IMR-90 (cell line): Measurements from ENCODE around the gene MAGI2. TPM values are rescaled to one million over a fixed set of nuclear protein-coding genes. Genes with fewer than 3 reads are reported as not detected.

Experiments used
- ATAC-seq: fragments of 200-7000 bp; cut with Tn5 transposase; 2 replicates; pipeline ENCODE4 v1.9.1; 2020; ENCODE audit warnings: low read depth, mild to moderate bottlenecking, moderate library complexity
- BruUV-seq: library from RNA; stranded (reverse); fragments of 400-500 nt; replicated peaks from 2 replicates; lab custom pipeline; 2021; lab: Mats Ljungman, UMichigan
- CTCF ChIA-PET: fragments of 300-600 bp; formaldehyde crosslinking; extraction: SDS; loops from one replicate; lab custom pipeline; 2021; ENCODE audit warnings: antibody characterized with exemption; lab: Yijun Ruan, JAX
- POLR2A ChIA-PET: fragments of 300-600 bp; sonication (Branson Sonifier 250); formaldehyde crosslinking; loops from one replicate; lab custom pipeline; 2022; ENCODE audit warnings: antibody characterized with exemption; ENCODE audit not compliant: unreplicated experiment; lab: Charles Lee
- DNase-seq: peaks from one replicate; pipeline ENCODE4 v3.0.0; 2013
- H2AFZ ChIP-seq: replicated peaks from 2 replicates; pipeline ENCODE3; 2013; ENCODE audit warnings: low read length, mild to moderate bottlenecking; ENCODE audit not compliant: poor library complexity
- H2AK5ac ChIP-seq: 2 replicates; pipeline ENCODE4 v1.6.1; 2013; ENCODE audit warnings: low read depth, low read length, inconsistent platforms
- H2AK9ac ChIP-seq: replicated peaks from 2 replicates; pipeline ENCODE3; 2013; ENCODE audit warnings: mild to moderate bottlenecking, low read depth, low read length, moderate library complexity; ENCODE audit not compliant: poor library complexity
- H2BK120ac ChIP-seq: 2 replicates; pipeline ENCODE4 v1.6.1; 2013; ENCODE audit warnings: low read depth, low read length, inconsistent platforms
- H2BK15ac ChIP-seq: 3 replicates; pipeline ENCODE4 v1.6.1; 2013; ENCODE audit warnings: low read depth, low read length, inconsistent platforms
- H2BK20ac ChIP-seq: 2 replicates; pipeline ENCODE4 v1.6.1; 2013; ENCODE audit warnings: low read depth, mild to moderate bottlenecking, inconsistent platforms, low read length, moderate library complexity
- H2BK5ac ChIP-seq: 2 replicates; pipeline ENCODE4 v1.6.1; 2013; ENCODE audit warnings: mild to moderate bottlenecking, low read depth, low read length, inconsistent platforms; ENCODE audit not compliant: poor library complexity, severe bottlenecking
- H3K14ac ChIP-seq: replicated peaks from 2 replicates; pipeline ENCODE4 v1.6.1; 2013; ENCODE audit warnings: low read depth, low read length, inconsistent platforms
- H3K18ac ChIP-seq: 2 replicates; pipeline ENCODE4 v1.6.1; 2013; ENCODE audit warnings: low read depth, low read length, control low read depth
- H3K23ac ChIP-seq: 2 replicates; pipeline ENCODE4 v1.6.1; 2013; ENCODE audit warnings: low read depth, low read length, inconsistent platforms
- H3K27ac ChIP-seq: 2 replicates; pipeline ENCODE4 v1.5.1; 2013; ENCODE audit warnings: mild to moderate bottlenecking, control low read depth, low read length; ENCODE audit not compliant: insufficient read depth
- H3K27me3 ChIP-seq: 2 replicates; pipeline ENCODE4 v1.6.1; 2013; ENCODE audit warnings: low read length; ENCODE audit not compliant: control insufficient read depth, insufficient read depth
- H3K36me3 ChIP-seq: 2 replicates; pipeline ENCODE4 v1.6.1; 2013; ENCODE audit warnings: low read length, mixed read lengths; ENCODE audit not compliant: control insufficient read depth, insufficient read depth
- H3K4ac ChIP-seq: 2 replicates; pipeline ENCODE4 v1.6.1; 2013; ENCODE audit warnings: low read depth, low read length, inconsistent platforms
- H3K4me1 ChIP-seq: 2 replicates; pipeline ENCODE4 v1.6.1; 2013; ENCODE audit warnings: low read length, mixed read lengths; ENCODE audit not compliant: control insufficient read depth, insufficient read depth
- H3K4me2 ChIP-seq: 2 replicates; pipeline ENCODE4 v1.6.1; 2013; ENCODE audit warnings: low read depth, mild to moderate bottlenecking, control low read depth, low read length, moderate library complexity
- H3K4me3 ChIP-seq: 2 replicates; pipeline ENCODE4 v1.5.1; 2013; ENCODE audit warnings: low read depth, mild to moderate bottlenecking, control low read depth, low read length, moderate library complexity; ENCODE audit not compliant: insufficient read depth
- H3K56ac ChIP-seq: 2 replicates; pipeline ENCODE4 v1.6.1; 2013; ENCODE audit warnings: low read length, inconsistent platforms; ENCODE audit not compliant: insufficient read depth; ENCODE audit errors: extremely low read depth
- H3K79me1 ChIP-seq, 2 experiments: 2 replicates each; pipeline ENCODE4 v1.6.1; 2013; ENCODE audit warnings: low read length in 2 of 2, inconsistent platforms in 1 of 2, low read depth in 1 of 2
- H3K9ac ChIP-seq: 2 replicates; pipeline ENCODE4 v1.6.1; 2013; ENCODE audit warnings: low read depth, low read length, control low read depth
- H3K9me1 ChIP-seq: 2 replicates; pipeline ENCODE4 v1.6.1; 2013; ENCODE audit warnings: low read length, inconsistent platforms; ENCODE audit not compliant: insufficient read depth
- H3K9me3 ChIP-seq: 2 replicates; pipeline ENCODE4 v1.6.1; 2013; ENCODE audit warnings: low read length; ENCODE audit not compliant: control insufficient read depth, insufficient read depth
- H4K20me1 ChIP-seq: 2 replicates; pipeline ENCODE4 v1.6.1; 2013; ENCODE audit warnings: low read length, inconsistent platforms; ENCODE audit not compliant: insufficient read depth
- H4K5ac ChIP-seq: 2 replicates; pipeline ENCODE4 v1.6.1; 2013; ENCODE audit warnings: mild to moderate bottlenecking, low read depth, low read length, control low read depth
- H4K8ac ChIP-seq, 2 experiments: 2 replicates each; pipeline ENCODE4 v1.6.1; 2013; ENCODE audit warnings: low read depth in 2 of 2, low read length in 2 of 2, control low read depth in 1 of 2, inconsistent platforms in 1 of 2
- H4K91ac ChIP-seq: 2 replicates; pipeline ENCODE4 v1.6.1; 2013; ENCODE audit warnings: low read depth, low read length, inconsistent platforms; ENCODE audit not compliant: insufficient read depth
- BHLHE40 ChIP-seq: fragments of 150-350 bp; IDR thresholded peaks from 2 replicates; pipeline ENCODE4 v1.6.1; 2016; ENCODE audit warnings: mild to moderate bottlenecking, low read depth, low read length
- CEBPB ChIP-seq: IDR thresholded peaks from 2 replicates; pipeline ENCODE4 v1.6.1; 2012; ENCODE audit warnings: low read depth, low read length, improper control_type of control experiment
- CHD1 ChIP-seq: IDR thresholded peaks from 2 replicates; pipeline ENCODE4 v1.6.1; 2012; ENCODE audit warnings: low read depth, low read length, improper control_type of control experiment
- ELK1 ChIP-seq: fragments of 150-350 bp; IDR thresholded peaks from 2 replicates; pipeline ENCODE4 v1.6.1; 2016; ENCODE audit warnings: low read depth, mild to moderate bottlenecking, low read length, moderate library complexity, borderline replicate concordance
- FOS ChIP-seq: fragments of 150-350 bp; IDR thresholded peaks from 2 replicates; pipeline ENCODE4 v1.6.1; 2016; ENCODE audit warnings: low read depth, low read length
- MAFK ChIP-seq: IDR thresholded peaks from 2 replicates; pipeline ENCODE4 v1.6.1; 2012; ENCODE audit warnings: low read depth, low read length, improper control_type of control experiment
- MAZ ChIP-seq: IDR thresholded peaks from 2 replicates; pipeline ENCODE4 v1.6.1; 2012; ENCODE audit warnings: low read depth, mild to moderate bottlenecking, low read length, improper control_type of control experiment, moderate library complexity, borderline replicate concordance
- MXI1 ChIP-seq: IDR thresholded peaks from 2 replicates; pipeline ENCODE4 v1.6.1; 2012; ENCODE audit warnings: low read depth, mild to moderate bottlenecking, low read length, moderate library complexity, borderline replicate concordance
- NFE2L2 ChIP-seq: fragments of 150-350 bp; IDR thresholded peaks from 2 replicates; pipeline ENCODE4 v1.6.1; 2016; ENCODE audit warnings: low read depth, mild to moderate bottlenecking, low read length
- POLR2A ChIP-seq: IDR thresholded peaks from 2 replicates; pipeline ENCODE4 v1.6.1; 2012; ENCODE audit warnings: mild to moderate bottlenecking, low read depth, low read length
- RAD21 ChIP-seq: IDR thresholded peaks from 2 replicates; pipeline ENCODE4 v1.6.1; 2012; ENCODE audit warnings: low read length, improper control_type of control experiment
- RCOR1 ChIP-seq: IDR thresholded peaks from 2 replicates; pipeline ENCODE4 v1.6.1; 2012; ENCODE audit warnings: mild to moderate bottlenecking, low read length, improper control_type of control experiment; ENCODE audit not compliant: insufficient replicate concordance
- RFX5 ChIP-seq: IDR thresholded peaks from 2 replicates; pipeline ENCODE4 v1.8.0; 2012; ENCODE audit warnings: low read depth, mild to moderate bottlenecking, low read length, moderate library complexity
- SMC3 ChIP-seq: fragments of 150-350 bp; IDR thresholded peaks from 2 replicates; pipeline ENCODE4 v1.6.1; 2016; ENCODE audit warnings: low read depth, mild to moderate bottlenecking, antibody characterized with exemption, low read length, moderate library complexity
- USF2 ChIP-seq: fragments of 150-350 bp; IDR thresholded peaks from 2 replicates; pipeline ENCODE4 v1.6.1; 2017; ENCODE audit warnings: mild to moderate bottlenecking, antibody characterized with exemption, low read length, low read depth
- WGBS, 2 experiments: methylation state at CpG; one replicate each; pipeline versions ENCODE4 v1.1.5 to v1.1.7; 2013; ENCODE audit warnings: missing lambda C conversion rate in 2 of 2; ENCODE audit not compliant: insufficient read length in 1 of 2; ENCODE audit errors: extremely low coverage in 2 of 2; 5-methylcytosine and 5-hydroxymethylcytosine counted together
- dilution Hi-C: fragments of 300-500 bp; cut with HindIII; formaldehyde crosslinking; loops from one replicate; pipeline ENCODE4 v1.14.3; 2018; ENCODE audit warnings: low sequenced_read_pairs; ENCODE audit not compliant: unreplicated experiment
- in situ Hi-C: fragments of 300-500 bp; cut with MboI; formaldehyde crosslinking; loops from 3 replicates; pipeline ENCODE4 v1.14.3; 2019; ENCODE audit warnings: low sequenced_read_pairs, inconsistent platforms, mixed read lengths
- intact Hi-C: fragments of 100-400 bp; cut with micrococcal nuclease; formaldehyde crosslinking; loops from 2 replicates; pipeline ENCODE4 v1.10.0; 2022
- polyA plus RNA-seq, 3 experiments: library from polyadenylated mRNA; depleted of rRNA; stranded (reverse); fragments of >200 nt; gene quantifications; 2 replicates each; pipeline ENCODE4 v1.2.3, GENCODE V29; 2012; ENCODE audit warnings: low replicate concordance in 1 of 3
- total RNA-seq: library from RNA; depleted of rRNA; stranded (reverse); fragments of >200 nt; gene quantifications from 2 replicates; pipeline ENCODE4 v1.2.3, GENCODE V29; 2012
- TF ChIP-seq, protein P1 (sequence below): conservative IDR thresholded peaks from 2 replicates; pipeline ENCODE4 v1.5.1; 2012; ENCODE audit warnings: mild to moderate bottlenecking, low read depth, low read length, improper control_type of control experiment

Gene MAGI2
- total and polyA plus RNA-seq, 2 of the 4 experiments (the other 2 are of a cell fraction): 2.5 to 17.9 TPM

- Histone ChIP-seq H3K14ac (peak overlapping the region; percentile 78; the same call in 1 of the 2 replicates), H2AK9ac (no peak overlapping the region), H2BK5ac (peak overlapping the region; percentile 62), H4K20me1 (no peaks in the 10 kb centered on the region; the same call in 1 of the 2 replicates), H3K9ac (no peak overlapping the region), H3K18ac (0 out of 2 replicates have a peak overlapping the region, but pooled peaks have one; percentile 79), H3K56ac (no peak overlapping the region), H3K23ac (0 out of 2 replicates have a peak overlapping the region, but pooled peaks have one; percentile 43), H3K36me3 (no peaks in the 10 kb centered on the region), H2BK20ac (peak overlapping the region; percentile 58; the same call in 1 of the 2 replicates), H2BK120ac (peak overlapping the region; percentile 68), H2AK5ac (peak overlapping the region; percentile 3; the same call in 1 of the 2 replicates), H3K4me1 (peaks cover 7% of the 10 kb centered on the region), H4K5ac (no peak overlapping the region), H2BK15ac (no peak overlapping the region; the same call in 2 of the 3 replicates), H3K9me3 (no peaks in the 10 kb centered on the region), H2AFZ (no peak overlapping the region), H3K4me2 (no peak overlapping the region), H3K27ac (no peak overlapping the region), H4K91ac (peak overlapping the region; percentile 24; the same call in 1 of the 2 replicates), H3K27me3 (no peaks in the 10 kb centered on the region), H3K9me1 (0 out of 2 replicates have a peak, but pooled peaks cover 2% of the 10 kb centered on the region), H4K8ac (peak overlapping the region in 1 of 2 experiments; percentile 77; a peak in 2 of 4 replicates), H3K79me1 (0 out of 4 replicates have a peak, but pooled peaks cover 0 to 3% of the 10 kb centered on the region in 2 experiments), H3K4ac (peak overlapping the region; percentile 66; the same call in 1 of the 2 replicates), H3K4me3 (no peak overlapping the region)
- no peak for TF ChIP-seq RFX5
- no peak for TF ChIP-seq RAD21
- TF ChIP-seq SMC3: no peak
- TF ChIP-seq RCOR1: no peak
- no peak for TF ChIP-seq BHLHE40
- no peak for TF ChIP-seq USF2
- no peak for TF ChIP-seq CEBPB
- TF ChIP-seq ELK1: no peak
- TF ChIP-seq POLR2A: no peak
- TF ChIP-seq CHD1: no peak
- TF ChIP-seq, protein P1, sequence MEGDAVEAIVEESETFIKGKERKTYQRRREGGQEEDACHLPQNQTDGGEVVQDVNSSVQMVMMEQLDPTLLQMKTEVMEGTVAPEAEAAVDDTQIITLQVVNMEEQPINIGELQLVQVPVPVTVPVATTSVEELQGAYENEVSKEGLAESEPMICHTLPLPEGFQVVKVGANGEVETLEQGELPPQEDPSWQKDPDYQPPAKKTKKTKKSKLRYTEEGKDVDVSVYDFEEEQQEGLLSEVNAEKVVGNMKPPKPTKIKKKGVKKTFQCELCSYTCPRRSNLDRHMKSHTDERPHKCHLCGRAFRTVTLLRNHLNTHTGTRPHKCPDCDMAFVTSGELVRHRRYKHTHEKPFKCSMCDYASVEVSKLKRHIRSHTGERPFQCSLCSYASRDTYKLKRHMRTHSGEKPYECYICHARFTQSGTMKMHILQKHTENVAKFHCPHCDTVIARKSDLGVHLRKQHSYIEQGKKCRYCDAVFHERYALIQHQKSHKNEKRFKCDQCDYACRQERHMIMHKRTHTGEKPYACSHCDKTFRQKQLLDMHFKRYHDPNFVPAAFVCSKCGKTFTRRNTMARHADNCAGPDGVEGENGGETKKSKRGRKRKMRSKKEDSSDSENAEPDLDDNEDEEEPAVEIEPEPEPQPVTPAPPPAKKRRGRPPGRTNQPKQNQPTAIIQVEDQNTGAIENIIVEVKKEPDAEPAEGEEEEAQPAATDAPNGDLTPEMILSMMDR: no peak
- no peak for TF ChIP-seq NFE2L2
- TF ChIP-seq FOS: no peak
- TF ChIP-seq MAZ: no peak
- TF ChIP-seq MXI1: no peak
- TF ChIP-seq MAFK: no peak
- peak; percentile 10; the same call in 1 of the 2 replicates for ATAC-seq
- WGBS, 2 experiments: no CpG with 5 or more reads among the region's 2 CpGs
- no TSS peak for BruUV-seq
- DNase-seq: peak; percentile 76
- ChIA-PET POLR2A (no interaction called here), CTCF (no interaction called here)
- in situ Hi-C loops: no loop called here
- dilution Hi-C loops: no loop called here
- intact Hi-C loops: no loop called here
Observed at GRCh38 chr7:78967046-78967445, 486.4 kb downstream of the MAGI2 start.
